CD4-positive, alpha-beta T cell (primary cell): ENCODE measurements around the gene REM1. TPM values are rescaled to one million over a fixed set of nuclear protein-coding genes. Genes with fewer than 3 reads are reported as not detected.

ENCODE experiments used
- ATAC-seq: fragments of 200-7000 bp; cut with Tn5 transposase; one replicate; pipeline ENCODE4 v1.10.0; 2022; ENCODE audit warnings: mild to moderate bottlenecking; ENCODE audit not compliant: poor library complexity
- CTCF ChIA-PET: fragments of 350-600 bp; sonication (Branson Sonifier 250); formaldehyde crosslinking; loops from one replicate; lab custom pipeline; 2021; ENCODE audit warnings: antibody characterized with exemption, inconsistent platforms; lab: Charles Lee
- POLR2A ChIA-PET: fragments of 350-600 bp; sonication (Branson Sonifier 250); formaldehyde crosslinking; loops from one replicate; lab custom pipeline; 2021; ENCODE audit warnings: antibody characterized with exemption, inconsistent platforms; lab: Charles Lee
- DNase-seq, 14 experiments: peaks; one replicate each; pipeline ENCODE4 v3.0.0-alpha.2; 2013 to 2020; ENCODE audit warnings: mixed read lengths in 2 of 14
- H3K27ac ChIP-seq, 2 donors: one replicate each; pipeline versions ENCODE4 v1.5.1 to v1.7.0; 2013; ENCODE audit warnings: low read length in 2 of 2, low read depth in 1 of 2, mild to moderate bottlenecking in 1 of 2
- H3K27me3 ChIP-seq, 2 experiments: 1 replicate in 1 of 2; 2 replicates in 1 of 2; pipeline versions ENCODE4 v1.6.1 to v1.7.0; 2013; ENCODE audit warnings: low read length in 2 of 2, control low read depth in 1 of 2, mild to moderate bottlenecking in 1 of 2, moderate library complexity in 1 of 2; ENCODE audit not compliant: insufficient read depth in 2 of 2, control insufficient read depth in 1 of 2
- H3K36me3 ChIP-seq: one replicate; pipeline ENCODE4 v1.6.1; 2013; ENCODE audit warnings: low read length, control low read depth; ENCODE audit not compliant: insufficient read depth
- H3K4me1 ChIP-seq: one replicate; pipeline ENCODE4 v1.6.1; 2013; ENCODE audit warnings: low read length, control low read depth; ENCODE audit not compliant: insufficient read depth
- H3K4me3 ChIP-seq: one replicate; pipeline ENCODE4 v1.5.1; 2013; ENCODE audit warnings: mild to moderate bottlenecking, low read length, moderate library complexity
- H3K9me3 ChIP-seq, 2 experiments: 1 replicate in 1 of 2; 2 replicates in 1 of 2; pipeline versions ENCODE4 v1.6.1 to v1.7.0; 2013; ENCODE audit warnings: low read length in 2 of 2, mild to moderate bottlenecking in 2 of 2, control low read depth in 1 of 2, moderate library complexity in 1 of 2; ENCODE audit not compliant: control insufficient read depth in 1 of 2, insufficient read depth in 1 of 2
- H3K27ac Mint-ChIP-seq: one replicate; pipeline ENCODE4 v1.8.0; 2020; ENCODE audit warnings: mixed read lengths
- H3K27me3 Mint-ChIP-seq: one replicate; pipeline ENCODE4 v1.8.0; 2021; ENCODE audit warnings: mixed read lengths
- H3K36me3 Mint-ChIP-seq: one replicate; pipeline ENCODE4 v1.8.0; 2021; ENCODE audit warnings: low read depth, mixed read lengths
- H3K4me1 Mint-ChIP-seq: one replicate; pipeline ENCODE4 v1.8.0; 2021; ENCODE audit warnings: low read depth, mixed read lengths
- H3K4me3 Mint-ChIP-seq: one replicate; pipeline ENCODE4 v1.8.0; 2020; ENCODE audit warnings: mild to moderate bottlenecking, mixed read lengths
- H3K9me3 Mint-ChIP-seq: one replicate; pipeline ENCODE4 v1.8.0; 2020; ENCODE audit warnings: mixed read lengths
- CTCF ChIP-seq: fragments of 200-600 bp; IDR thresholded peaks from one replicate; pipeline ENCODE4 v1.8.0; 2022; ENCODE audit warnings: antibody characterized with exemption, mild to moderate bottlenecking
- intact Hi-C, 2 experiments: fragments of 100-400 bp; cut with DNase I in 1 of 2; cut with micrococcal nuclease in 1 of 2; formaldehyde crosslinking; loops; one replicate each; pipeline versions ENCODE4 v1.15.1 to v1.9.0; 2023 to 2025; cut with DNase I, micrococcal nuclease
- total RNA-seq, 174 experiments: library from RNA in 2 of 174; stranded (reverse) in 2 of 174; gene quantifications; one replicate each; pipeline ENCODE4 v1.2.3 and lab custom pipeline; 2021 to 2026

REM1 gene
- total RNA-seq, 2 experiments from 2014 or later, result not detected

- no peaks in the 10 kb centered on the region for H3K4me1 Mint-ChIP-seq
- peaks cover 0 to 3% of the 10 kb centered on the region in 2 experiments for H3K27me3 ChIP-seq
- ChIA-PET POLR2A (no interaction called here), CTCF (no interaction called here)
- no peak overlapping the region for H3K4me3 Mint-ChIP-seq
- H3K9me3 ChIP-seq, result no peaks in the 10 kb centered on the region
- DNase-seq, result no peak
- no peak overlapping the region for H3K27ac Mint-ChIP-seq
- no peaks in the 10 kb centered on the region for H3K9me3 Mint-ChIP-seq
- TF ChIP-seq CTCF, result no peak
- no peaks in the 10 kb centered on the region for H3K4me1 ChIP-seq
- no peak overlapping the region for H3K4me3 ChIP-seq
- no peaks in the 10 kb centered on the region for H3K36me3 Mint-ChIP-seq
- peaks cover 30% of the 10 kb centered on the region for H3K27me3 Mint-ChIP-seq
- intact Hi-C loops, result no loop called here
- H3K27ac ChIP-seq, result no peak overlapping the region
- no peaks in the 10 kb centered on the region for H3K36me3 ChIP-seq
- ATAC-seq, result no peak
Measured at GRCh38 chr20:31430568-31431115, 44.4 kb upstream of the REM1 start.

GRCh38 chr20:31440012-31440659 is 35.0 kb upstream of the REM1 start, which contains the start of gene DEFB123:
DEFB123 (plus strand) TSS chr20:31440632; CDS start chr20:31440699, 67 bp downstream.
- no peak within 1 kb of the TSS for H3K4me3 Mint-ChIP-seq
- POLR2A ChIA-PET, result no interaction called here
- TF ChIP-seq CTCF, result no peak

GRCh38 chr20:31446084-31446819 is 28.8 kb upstream of the REM1 start:
- H3K4me3 ChIP-seq, result no peak overlapping the region
- H3K4me1 Mint-ChIP-seq, result no peaks in the 10 kb centered on the region
- no peak overlapping the region for H3K27ac ChIP-seq
- no peak for TF ChIP-seq CTCF
- no peaks in the 10 kb centered on the region for H3K36me3 Mint-ChIP-seq
- ATAC-seq, result no peak
- POLR2A ChIA-PET, result no interaction called here
- no peak for DNase-seq
- peaks cover 0 to 4% of the 10 kb centered on the region in 2 experiments for H3K27me3 ChIP-seq
- H3K9me3 ChIP-seq, result no peaks in the 10 kb centered on the region
- H3K36me3 ChIP-seq, result no peaks in the 10 kb centered on the region
- H3K9me3 Mint-ChIP-seq, result no peaks in the 10 kb centered on the region
- H3K4me1 ChIP-seq, result no peaks in the 10 kb centered on the region
- intact Hi-C loops, result no loop called here
- H3K27me3 Mint-ChIP-seq, result peaks cover 36% of the 10 kb centered on the region
- CTCF ChIA-PET, result no interaction called here
- H3K4me3 Mint-ChIP-seq, result no peak overlapping the region
- H3K27ac Mint-ChIP-seq, result no peak overlapping the region

More at GRCh38 chr20:31440012-31440659, 35.0 kb upstream of the REM1 start, which contains the start of gene DEFB123:
- no peaks in the 10 kb centered on the region for H3K36me3 Mint-ChIP-seq
- Histone ChIP-seq H3K4me1 (no peaks in the 10 kb centered on the region), H3K27ac (no peak within 1 kb of the TSS), H3K9me3 (no peaks in the 10 kb centered on the region), H3K27me3 (no peaks in the 10 kb centered on the region), H3K4me3 (no peak within 1 kb of the TSS), H3K36me3 (no peaks in the 10 kb centered on the region)
- no peaks in the 10 kb centered on the region for H3K4me1 Mint-ChIP-seq
- DNase-seq, result no peak
- no peak within 1 kb of the TSS for H3K27ac Mint-ChIP-seq
- no peaks in the 10 kb centered on the region for H3K9me3 Mint-ChIP-seq
- intact Hi-C loops, result no loop called here
- H3K27me3 Mint-ChIP-seq, result peaks cover 39% of the 10 kb centered on the region
- ATAC-seq, result no peak
- CTCF ChIA-PET, result no interaction called here
